K562 (cell line): ENCODE results near the gene GADD45B. TPM values are rescaled to one million over a fixed set of nuclear protein-coding genes. Genes with fewer than 3 reads are reported as not detected.

Experiments
- ARID2 ChIP-seq: fragments of 450-650 bp; IDR thresholded peaks from 2 replicates; pipeline ENCODE4 v1.6.1; 2017; ENCODE audit warnings: antibody characterized with exemption, mild to moderate bottlenecking
- CHD2 ChIP-seq: IDR thresholded peaks from 2 replicates; pipeline ENCODE4 v1.6.1; 2011; ENCODE audit warnings: low read depth, low read length
- HMG20A ChIP-seq: fragments of 450-650 bp; formaldehyde crosslinking; conservative IDR thresholded peaks from 2 replicates; pipeline ENCODE4 v1.4.0; 2020; ENCODE audit warnings: mild to moderate bottlenecking, mixed read lengths
- MCM7 ChIP-seq, 2 experiments: fragments of 450-650 bp; IDR thresholded peaks; 2 replicates each; pipeline ENCODE4 v1.6.1; 2016 to 2018
- RBFOX2 ChIP-seq: fragments of 200-400 bp; formaldehyde crosslinking; IDR thresholded peaks from 2 replicates; pipeline ENCODE4 v1.6.1; 2017; ENCODE audit warnings: low read depth, mild to moderate bottlenecking, low read length, moderate library complexity
- REST ChIP-seq, 2 experiments: fragments of 450-650 bp; formaldehyde crosslinking in 1 of 2; IDR thresholded peaks; 2 replicates each; pipeline versions ENCODE4 v1.4.0 to v1.6.1; 2014 to 2020; ENCODE audit warnings: mild to moderate bottlenecking in 2 of 2, borderline replicate concordance in 1 of 2, low read depth in 1 of 2
- SMARCC2 ChIP-seq: fragments of 450-650 bp; IDR thresholded peaks from 2 replicates; pipeline ENCODE4 v1.6.1; 2017; ENCODE audit warnings: antibody characterized with exemption, moderate library complexity, mild to moderate bottlenecking, low read depth
- TAF9B ChIP-seq: fragments of 450-650 bp; IDR thresholded peaks from 2 replicates; pipeline ENCODE4 v1.6.1; 2018; ENCODE audit warnings: mild to moderate bottlenecking; ENCODE audit not compliant: partially characterized antibody
- TSC22D4 ChIP-seq: fragments of 450-650 bp; IDR thresholded peaks from 2 replicates; pipeline ENCODE4 v1.6.1; 2016; ENCODE audit warnings: missing genetic modification characterization, missing biosample characterization, control low read depth
- YY1 ChIP-seq, 3 experiments: IDR thresholded peaks; 2 replicates each; pipeline ENCODE4 v1.6.1; 2011; ENCODE audit warnings: low read length in 2 of 3, mild to moderate bottlenecking in 2 of 3, moderate library complexity in 2 of 3, borderline replicate concordance in 1 of 3, control low read depth in 1 of 3, low read depth in 1 of 3; ENCODE audit not compliant: insufficient read depth in 3 of 3, insufficient replicate concordance in 2 of 3, control insufficient read depth in 1 of 3, insufficient read length in 1 of 3; ENCODE audit errors: extremely low read depth in 1 of 3
- ZNF253 ChIP-seq: fragments of 250-450 bp; sonication (Bioruptor Pico); conservative IDR thresholded peaks from 2 replicates; pipeline ENCODE4 v1.6.1; 2021; ENCODE audit warnings: mild to moderate bottlenecking
- ZNF518B ChIP-seq: fragments of 250-450 bp; sonication (Bioruptor Pico); IDR thresholded peaks from 2 replicates; pipeline ENCODE4 v1.5.0; 2021; ENCODE audit warnings: mild to moderate bottlenecking, moderate library complexity
- ZNF79 ChIP-seq: fragments of 250-450 bp; sonication (Bioruptor Pico); IDR thresholded peaks from 2 replicates; pipeline ENCODE4 v1.4.0; 2020; ENCODE audit warnings: low read depth, mild to moderate bottlenecking, moderate library complexity
- polyA plus RNA-seq, 8 experiments: library from polyadenylated mRNA; depleted of rRNA in 4 of 8; stranded (reverse) in 5 of 8; unstranded in 3 of 8; fragments of >200 nt; fragmentation: Nextera tagmentation in 2 of 8; fragmentation: Illumina TruSeq in 1 of 8; extraction: Ambion mirVana in 2 of 8; extraction: Trizol in 1 of 8; gene quantifications; 2 replicates each; pipeline versions ENCODE4 v1.2.1 to v1.2.3, GENCODE V29; 2011 to 2014; ENCODE audit warnings: inconsistent platforms in 1 of 8, missing spikeins in 1 of 8
- total RNA-seq, 7 experiments: library from RNA; depleted of rRNA in 6 of 7; stranded (reverse); fragments of >200 nt in 6 of 7; fragmentation: Illumina TruSeq in 2 of 7; extraction: Trizol in 2 of 7; gene quantifications; 2 replicates each; pipeline versions ENCODE4 v1.2.1 to v1.2.3, GENCODE V29; 2011 to 2021; ENCODE audit warnings: low replicate concordance in 1 of 7
- TF ChIP-seq, protein P1 (sequence below): fragments of 450-650 bp; IDR thresholded peaks from 2 replicates; pipeline ENCODE4 v1.6.1; 2016; ENCODE audit warnings: antibody characterized with exemption

The GADD45B gene
- total and polyA plus RNA-seq, 9 of the 15 experiments (the other 6 are each of a cell fraction or from before 2014, with no cell fraction given), result 0.06 to 4.1 (median 2.1) TPM

GRCh38 chr19:2494447-2495129 is 18.7 kb downstream of the GADD45B start (continued):
- TF ChIP-seq REST (IDR thresholded peaks at IDR 0.05; ENCODE audit: borderline replicate concordance) (no peak; the same call in 1 of the 2 replicates), REST (CRISPR knock-in tag; IDR thresholded peaks at IDR 0.05; ENCODE audit: low read depth) (0 out of 2 replicates have a peak, but pooled peaks have one; percentile 39), ZNF253 (no peak), SMARCC2 (no peak), RBFOX2 (peak; percentile 48), TAF9B (no peak), YY1 (IDR thresholded peaks at IDR 0.05; ENCODE audit: borderline replicate concordance in 1 of 3, control insufficient read depth in 1 of 3, extremely low read depth in 1 of 3, insufficient read depth in 3 of 3, insufficient read length in 1 of 3, insufficient replicate concordance in 2 of 3, low read depth in 1 of 3, low read length in 2 of 3) (no peak), ZNF79 (no peak), ARID2 (no peak), HMG20A (CRISPR knock-in tag) (no peak), ZNF518B (CRISPR knock-in tag) (no peak), TSC22D4 (no peak), MCM7 (IDR thresholded peaks at IDR 0.05) (no peak), CHD2 (no peak)
- TF ChIP-seq, protein P1, sequence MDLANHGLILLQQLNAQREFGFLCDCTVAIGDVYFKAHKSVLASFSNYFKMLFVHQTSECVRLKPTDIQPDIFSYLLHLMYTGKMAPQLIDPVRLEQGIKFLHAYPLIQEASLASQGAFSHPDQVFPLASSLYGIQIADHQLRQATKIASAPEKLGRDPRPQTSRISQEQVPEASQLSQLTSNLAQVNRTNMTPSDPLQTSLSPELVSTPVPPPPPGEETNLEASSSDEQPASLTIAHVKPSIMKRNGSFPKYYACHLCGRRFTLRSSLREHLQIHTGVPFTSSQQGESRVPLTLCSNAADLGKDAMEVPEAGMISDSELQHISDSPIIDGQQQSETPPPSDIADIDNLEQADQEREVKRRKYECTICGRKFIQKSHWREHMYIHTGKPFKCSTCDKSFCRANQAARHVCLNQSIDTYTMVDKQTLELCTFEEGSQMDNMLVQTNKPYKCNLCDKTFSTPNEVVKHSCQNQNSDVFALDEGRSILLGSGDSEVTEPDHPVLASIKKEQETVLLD, result peak; percentile 94
